WI38 (cell line): ENCODE results near the gene MED13L.

Source experiments
- H3K4me3 ChIP-seq: 2 replicates; pipeline ENCODE4 v1.5.1; 2011; ENCODE audit warnings: low read depth, mild to moderate bottlenecking, control low read depth, low read length
- TF ChIP-seq, protein P1 (sequence below): IDR thresholded peaks from 2 replicates; pipeline ENCODE4 v1.5.1; 2012; ENCODE audit warnings: low read depth, mild to moderate bottlenecking, control low read depth, low read length

MED13L gene

DNA sequence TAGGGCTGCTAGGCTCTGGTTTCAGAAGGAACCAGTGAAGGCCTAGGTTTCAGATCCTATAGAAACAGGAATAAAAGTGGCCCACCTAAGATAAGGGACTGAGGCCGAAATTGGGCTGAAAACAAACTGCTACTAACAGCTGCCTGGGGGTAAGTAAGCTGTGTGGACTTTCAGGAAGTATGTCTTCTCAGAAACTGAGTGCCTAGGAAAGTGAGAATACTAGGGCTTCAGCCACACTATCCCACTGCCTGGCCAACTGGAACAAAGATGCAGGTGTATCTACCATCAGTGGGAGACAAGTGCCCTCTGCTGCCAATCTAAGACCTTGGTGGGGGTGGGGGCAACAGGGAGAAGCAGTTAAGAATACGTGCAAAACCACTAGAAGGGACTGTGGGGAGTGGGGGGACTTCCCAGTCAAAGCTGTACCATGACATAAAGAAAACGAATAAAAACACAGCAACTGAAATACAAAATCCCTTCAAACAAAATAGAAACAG lies 82.5 kb downstream of the MED13L start:
- TF ChIP-seq, protein P1, sequence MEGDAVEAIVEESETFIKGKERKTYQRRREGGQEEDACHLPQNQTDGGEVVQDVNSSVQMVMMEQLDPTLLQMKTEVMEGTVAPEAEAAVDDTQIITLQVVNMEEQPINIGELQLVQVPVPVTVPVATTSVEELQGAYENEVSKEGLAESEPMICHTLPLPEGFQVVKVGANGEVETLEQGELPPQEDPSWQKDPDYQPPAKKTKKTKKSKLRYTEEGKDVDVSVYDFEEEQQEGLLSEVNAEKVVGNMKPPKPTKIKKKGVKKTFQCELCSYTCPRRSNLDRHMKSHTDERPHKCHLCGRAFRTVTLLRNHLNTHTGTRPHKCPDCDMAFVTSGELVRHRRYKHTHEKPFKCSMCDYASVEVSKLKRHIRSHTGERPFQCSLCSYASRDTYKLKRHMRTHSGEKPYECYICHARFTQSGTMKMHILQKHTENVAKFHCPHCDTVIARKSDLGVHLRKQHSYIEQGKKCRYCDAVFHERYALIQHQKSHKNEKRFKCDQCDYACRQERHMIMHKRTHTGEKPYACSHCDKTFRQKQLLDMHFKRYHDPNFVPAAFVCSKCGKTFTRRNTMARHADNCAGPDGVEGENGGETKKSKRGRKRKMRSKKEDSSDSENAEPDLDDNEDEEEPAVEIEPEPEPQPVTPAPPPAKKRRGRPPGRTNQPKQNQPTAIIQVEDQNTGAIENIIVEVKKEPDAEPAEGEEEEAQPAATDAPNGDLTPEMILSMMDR: no peak
- no peak overlapping the region for H3K4me3 ChIP-seq

DNA sequence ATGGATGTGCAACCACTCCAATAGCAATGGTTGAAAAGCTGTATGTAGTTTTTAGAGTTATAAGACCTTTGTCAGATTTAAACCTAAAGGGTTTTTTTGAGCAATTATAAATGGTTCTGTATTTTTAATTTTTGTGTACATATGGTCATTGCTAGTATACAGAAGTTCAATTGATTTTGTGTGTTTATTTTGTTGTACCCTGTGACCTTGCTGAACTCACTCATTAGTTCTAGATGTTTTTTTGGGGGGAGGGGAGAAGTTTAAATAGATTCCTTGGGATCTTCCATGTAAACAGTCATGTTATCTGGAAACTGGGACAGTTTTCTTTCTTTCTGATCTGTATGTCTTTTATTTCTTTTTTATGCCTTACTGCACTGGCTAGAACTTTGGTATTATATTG lies 87.8 kb downstream of the MED13L start:
- TF ChIP-seq, protein P1: no peak
- H3K4me3 ChIP-seq: no peak overlapping the region

DNA sequence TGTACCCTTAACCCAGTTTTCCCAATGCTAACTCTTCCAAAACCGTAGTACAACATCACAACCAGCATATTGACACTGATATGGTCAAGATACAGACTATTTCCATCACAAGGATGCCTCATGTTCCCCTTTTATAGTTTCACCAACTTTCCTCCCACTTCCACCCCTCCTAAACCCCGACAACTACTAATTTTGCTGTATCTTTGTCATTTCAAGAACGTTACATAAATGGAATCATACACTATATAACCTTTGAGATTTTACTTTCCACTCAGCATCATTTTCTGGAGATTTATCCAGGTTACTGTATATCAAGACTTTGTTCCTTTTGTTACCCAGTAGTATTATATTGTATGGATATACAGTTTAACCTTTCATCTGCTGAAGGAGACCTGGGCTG lies 88.9 kb downstream of the MED13L start:
- TF ChIP-seq, protein P1: no peak

DNA sequence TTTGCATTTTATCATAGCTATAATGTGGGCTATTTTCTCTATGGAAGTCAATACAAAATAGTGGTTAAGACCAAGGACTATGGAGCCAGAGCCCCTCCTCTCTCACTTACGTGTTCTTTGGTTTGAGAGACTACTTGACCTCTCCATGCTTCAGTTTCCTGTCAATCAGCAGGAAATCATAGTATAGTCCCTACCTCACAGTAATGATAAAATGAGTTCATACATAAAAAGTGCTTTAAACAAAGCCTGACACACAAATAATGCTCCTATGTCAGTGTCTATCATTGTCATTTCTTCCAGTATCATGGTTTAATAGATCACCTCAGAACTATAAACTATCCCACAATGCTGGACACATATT lies 90.4 kb downstream of the MED13L start:
- H3K4me3 ChIP-seq: no peak overlapping the region
- TF ChIP-seq, protein P1: no peak

More for the DNA sequence above, 88.9 kb downstream of the MED13L start:
- no peak overlapping the region for H3K4me3 ChIP-seq

DNA sequence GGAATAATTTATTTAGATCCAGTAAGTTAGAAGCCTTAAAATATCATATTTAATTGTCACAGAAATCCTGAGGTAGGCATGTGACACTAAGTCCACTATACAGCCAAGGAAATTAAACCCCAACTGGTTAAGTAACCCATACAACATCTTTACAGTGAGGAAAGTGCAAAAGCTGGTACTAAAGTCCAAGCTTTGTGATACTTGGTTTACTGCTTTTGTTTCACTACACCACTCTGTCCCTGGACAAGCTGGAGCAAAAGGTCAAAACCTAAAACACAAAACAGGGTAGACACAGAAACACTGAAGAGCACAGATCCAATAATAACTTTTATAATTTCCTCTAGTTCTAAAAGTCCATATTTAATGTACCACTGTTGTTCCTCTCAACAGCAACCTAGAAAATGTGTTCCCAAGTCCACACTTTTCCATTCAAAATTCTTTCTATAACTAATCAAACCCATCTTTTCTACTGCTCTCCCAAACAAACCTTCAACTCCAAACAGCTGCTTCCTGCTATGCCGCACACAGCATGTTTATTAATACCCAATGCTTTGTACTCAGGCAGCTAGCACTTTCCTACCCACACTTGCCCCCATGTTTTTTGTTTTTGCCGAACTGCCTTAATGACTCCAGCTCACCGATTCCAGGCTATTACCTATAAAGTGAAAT lies 90.9 kb downstream of the MED13L start:
- H3K4me3 ChIP-seq: no peak overlapping the region
- TF ChIP-seq, protein P1: no peak

DNA sequence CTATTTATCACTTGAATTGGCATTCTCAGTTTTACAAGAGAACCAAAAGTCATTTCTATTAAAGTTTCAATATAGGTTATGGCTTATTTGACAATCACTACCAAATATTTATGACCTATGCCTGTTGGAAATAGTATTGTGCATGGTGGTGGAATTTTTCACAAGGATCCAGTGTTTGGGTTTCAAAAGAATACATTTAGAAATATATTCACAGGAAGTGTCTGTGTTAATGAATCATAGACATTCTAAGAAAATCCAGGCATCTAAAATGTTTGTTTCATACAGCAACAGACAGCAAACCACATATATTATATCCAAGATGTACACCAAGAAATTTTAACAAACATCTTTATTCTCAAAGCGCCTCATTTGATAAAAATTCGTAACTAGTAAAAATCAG lies 92.7 kb downstream of the MED13L start:
- TF ChIP-seq, protein P1: no peak
- H3K4me3 ChIP-seq: no peak overlapping the region

DNA sequence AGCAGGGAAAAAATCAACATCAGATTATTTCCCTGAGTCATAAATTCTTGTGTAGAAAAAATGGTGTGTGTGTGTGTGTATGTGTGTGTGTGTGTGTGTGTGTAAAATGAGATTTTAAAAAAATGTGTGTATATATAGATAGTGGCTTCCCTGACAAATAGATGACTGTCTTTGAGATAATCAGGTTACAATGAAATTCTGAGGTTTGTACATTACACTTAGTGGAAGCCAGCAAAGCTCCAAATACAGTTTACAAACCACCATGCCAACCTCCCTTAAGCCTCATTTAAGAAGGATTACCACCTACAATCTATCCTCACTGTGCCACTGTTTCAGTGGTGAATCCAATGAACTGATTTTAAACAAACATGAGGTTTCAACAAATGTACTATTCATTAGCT lies 93.8 kb downstream of the MED13L start:
- no peak overlapping the region for H3K4me3 ChIP-seq
- TF ChIP-seq, protein P1: no peak
